ENCODE measurements around the gene GYPC.
"Not testable (repeated sequence)": the region's sequence is repeated elsewhere in the genome, so short reads cannot be mapped to it uniquely, and the experiment has no call there.

The GYPC gene

DNA sequence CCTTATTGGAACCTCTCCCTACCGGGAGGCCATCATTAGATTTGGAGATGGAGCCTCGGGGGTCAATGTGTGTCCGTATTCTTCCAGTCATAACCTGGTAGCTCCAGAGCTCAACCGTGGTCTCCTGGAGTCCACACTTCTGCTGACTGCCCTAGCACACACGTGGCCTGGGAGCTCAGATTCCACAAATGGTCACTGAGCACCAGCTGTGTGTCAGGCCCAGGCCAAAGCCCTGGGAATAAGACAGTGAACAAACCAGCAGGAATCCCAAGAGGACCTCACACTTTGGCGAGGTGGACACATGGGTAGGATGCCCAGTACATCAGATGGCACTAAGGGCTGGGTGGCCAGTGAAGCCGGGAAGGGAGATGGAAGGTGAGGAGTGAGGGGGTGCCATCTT lies 15.5 kb downstream of the GYPC start:
- no peak for DNase-seq (ENCODE audit: low spot score)

DNA sequence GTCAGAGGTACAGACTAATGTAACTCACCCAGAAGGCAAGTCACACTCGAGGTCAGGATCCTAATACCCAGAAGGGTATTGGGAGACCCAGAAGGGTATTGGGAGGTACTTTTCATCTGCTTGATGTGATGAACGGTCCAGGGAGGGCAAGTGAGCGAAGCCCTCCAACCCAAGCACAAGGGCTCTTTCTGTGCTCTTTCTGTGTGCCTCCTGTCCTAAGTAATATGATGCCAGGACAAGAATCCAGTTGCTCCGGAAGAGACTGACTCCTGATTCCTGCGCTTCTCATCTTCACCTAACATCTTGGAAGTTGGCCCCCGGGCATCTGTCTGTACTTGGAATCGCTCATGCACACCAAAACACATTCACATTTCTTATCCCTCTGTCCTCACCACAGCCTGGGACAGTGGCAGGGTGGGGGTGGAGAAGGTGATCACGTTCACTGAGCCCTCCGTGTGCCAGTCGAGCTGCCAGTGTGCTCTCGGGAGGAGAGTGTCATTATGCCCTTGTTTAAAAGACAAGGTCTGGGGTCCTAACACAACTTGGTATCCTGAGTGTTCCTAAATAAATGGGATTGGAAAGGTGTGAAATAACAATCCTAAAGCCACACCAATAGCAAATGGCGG lies 17.1 kb downstream of the GYPC start:
- DNase-seq (ENCODE audit: low spot score) = no peak

DNA sequence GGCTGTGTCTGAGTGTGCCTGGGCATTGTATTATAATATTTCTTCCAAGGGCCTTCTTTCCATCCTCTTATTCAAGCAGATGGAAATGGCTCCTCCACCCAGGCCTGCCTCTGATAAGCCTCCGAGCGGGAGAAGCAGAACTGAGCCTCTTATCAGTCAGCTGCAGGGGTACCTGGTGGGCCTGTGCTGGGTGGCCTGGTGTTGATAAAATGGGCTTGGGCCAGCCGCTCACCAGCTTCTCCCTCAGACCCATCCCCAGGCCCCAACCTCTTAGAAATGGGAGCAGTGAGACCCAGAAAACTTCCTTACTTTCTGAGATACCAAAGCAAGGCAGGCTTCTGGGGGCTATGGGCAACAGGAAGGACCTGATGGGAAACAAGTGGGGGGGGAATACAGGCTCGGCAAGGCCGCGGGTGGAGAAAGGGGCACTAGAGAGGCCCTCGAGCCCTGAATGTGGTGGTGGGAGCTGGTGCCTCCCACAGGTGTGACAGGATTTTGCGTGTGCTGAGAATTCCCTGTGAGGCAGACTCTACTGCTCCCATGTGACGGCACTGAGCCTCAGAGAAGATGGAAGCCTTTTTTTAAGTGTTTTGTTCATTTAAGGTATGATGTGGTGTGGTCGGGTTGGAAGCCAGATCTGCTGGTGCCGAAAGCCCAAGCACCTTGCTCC lies 18.3 kb downstream of the GYPC start:
- no peak for DNase-seq (ENCODE audit: low spot score)

DNA sequence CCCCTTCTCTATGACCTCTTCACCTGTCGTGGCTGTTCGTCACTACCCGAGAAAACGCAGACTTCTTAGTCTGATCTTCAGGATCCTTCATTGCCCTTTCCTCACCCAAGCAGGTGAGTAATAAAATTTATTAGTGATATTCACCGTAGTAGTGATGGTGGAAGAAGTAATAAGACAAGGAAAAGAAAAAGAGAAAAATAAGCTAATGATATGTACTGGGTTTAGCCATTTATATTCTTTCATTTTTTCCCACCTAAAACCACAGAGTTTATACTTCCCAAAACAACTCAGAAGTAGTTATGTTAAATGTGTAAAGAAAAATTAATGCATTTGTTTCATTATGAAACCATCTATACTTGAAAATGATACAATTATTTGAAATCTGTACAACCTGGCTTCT lies 19.7 kb downstream of the GYPC start:
- no peak for DNase-seq (ENCODE audit: low spot score)

DNA sequence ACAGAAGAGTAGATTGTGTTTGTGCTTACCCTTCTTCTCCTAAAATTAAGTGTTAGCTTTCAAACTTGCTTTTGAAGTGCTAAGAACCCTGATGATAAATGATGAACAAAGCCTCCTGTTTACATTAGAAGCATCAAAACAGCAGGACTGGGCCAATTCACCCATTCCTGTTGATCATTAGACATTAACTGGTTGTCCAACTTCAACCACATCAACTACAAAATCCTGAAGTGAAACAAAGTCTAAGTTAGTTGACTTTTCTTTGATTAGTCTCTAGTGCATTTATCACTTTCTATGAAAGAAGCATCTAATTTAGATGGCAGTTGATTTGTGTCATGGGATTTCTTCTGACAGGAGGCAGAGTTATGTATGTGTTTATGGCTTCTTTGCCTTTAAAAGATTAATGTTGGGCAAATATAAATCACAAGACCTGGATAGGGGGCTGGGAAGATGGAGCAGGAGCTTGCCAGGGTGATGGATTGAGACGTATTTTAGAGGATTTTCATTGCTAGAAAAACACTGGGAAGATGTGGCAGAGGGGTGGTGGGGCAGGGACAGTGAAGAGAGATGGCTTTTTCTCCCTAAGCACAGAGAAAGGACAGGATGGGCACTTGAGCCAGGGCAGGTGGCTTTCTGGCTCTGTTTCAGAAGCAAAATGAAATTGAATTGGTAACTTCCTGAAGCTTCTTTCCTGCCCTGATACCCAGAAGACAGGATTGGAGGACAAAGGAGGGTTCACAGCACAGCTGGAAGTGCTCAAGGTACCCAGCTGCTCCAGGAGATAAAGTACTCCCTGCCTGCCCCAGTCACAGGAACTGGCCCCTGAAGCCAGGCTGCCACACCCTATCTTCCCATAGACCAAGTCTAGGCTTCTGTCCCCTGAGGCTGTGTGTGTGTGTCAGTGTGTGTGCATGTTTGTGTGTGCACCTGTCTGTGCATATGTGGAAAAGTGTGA lies 20.5 kb downstream of the GYPC start:
- DNase-seq (ENCODE audit: low spot score) = no peak

DNA sequence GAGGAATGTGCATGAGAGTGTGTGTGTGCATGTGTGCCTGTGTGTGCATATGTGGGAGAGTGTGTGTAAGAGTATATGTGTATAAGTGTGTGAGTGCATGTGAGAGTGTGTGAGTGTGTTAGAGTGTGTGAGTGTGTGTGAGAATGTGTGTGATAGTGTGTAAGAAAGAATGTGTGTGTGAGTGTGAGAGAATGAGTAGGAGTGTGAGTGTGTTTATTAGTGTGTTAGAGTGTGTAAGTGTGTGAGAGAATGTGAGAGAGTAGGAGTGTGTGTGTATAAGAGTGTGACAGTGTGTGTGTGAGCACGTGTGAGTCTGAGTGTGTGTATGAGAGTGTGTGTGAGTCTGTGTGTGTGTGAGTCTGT lies 21.2 kb downstream of the GYPC start:
- no peak for DNase-seq (ENCODE audit: low spot score)

DNA sequence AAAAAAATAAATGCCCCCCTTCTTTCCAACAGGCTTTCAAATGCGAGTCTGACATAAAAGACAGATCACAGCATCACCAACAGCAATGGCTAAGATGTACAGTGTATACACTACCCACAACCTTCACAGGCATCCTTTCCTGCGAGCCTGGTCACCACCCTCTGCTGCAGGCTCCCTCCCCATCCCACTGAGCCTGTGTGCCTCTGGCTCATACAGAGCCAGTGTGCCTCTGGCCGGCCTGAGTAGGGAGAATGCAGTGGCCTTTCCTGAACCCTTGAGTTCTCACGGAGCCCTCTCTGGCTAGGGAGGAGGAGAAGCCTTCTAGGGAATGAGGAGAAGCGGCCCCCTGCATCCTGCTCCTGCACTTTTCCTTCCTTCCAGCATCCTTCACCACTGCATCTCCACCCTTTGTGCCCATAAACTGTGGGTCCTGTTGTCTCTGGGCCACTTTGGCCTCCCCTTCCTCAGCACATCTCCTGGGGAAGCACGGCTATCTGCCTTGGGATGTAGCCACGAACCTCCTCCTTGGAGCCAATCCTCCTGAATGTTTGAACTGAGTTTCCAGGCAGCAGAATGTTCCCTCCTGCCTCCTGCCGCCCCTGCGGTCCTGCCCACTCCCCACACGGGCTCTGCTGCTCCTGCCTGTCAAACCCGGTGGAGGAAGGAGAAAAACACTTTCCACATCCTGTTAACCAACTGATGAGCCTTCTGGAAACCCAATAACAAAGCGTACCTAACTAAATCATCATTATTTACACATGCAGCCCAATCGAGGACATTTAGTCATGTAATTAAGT lies 22.5 kb downstream of the GYPC start:
- no peak for DNase-seq (ENCODE audit: low spot score)

DNA sequence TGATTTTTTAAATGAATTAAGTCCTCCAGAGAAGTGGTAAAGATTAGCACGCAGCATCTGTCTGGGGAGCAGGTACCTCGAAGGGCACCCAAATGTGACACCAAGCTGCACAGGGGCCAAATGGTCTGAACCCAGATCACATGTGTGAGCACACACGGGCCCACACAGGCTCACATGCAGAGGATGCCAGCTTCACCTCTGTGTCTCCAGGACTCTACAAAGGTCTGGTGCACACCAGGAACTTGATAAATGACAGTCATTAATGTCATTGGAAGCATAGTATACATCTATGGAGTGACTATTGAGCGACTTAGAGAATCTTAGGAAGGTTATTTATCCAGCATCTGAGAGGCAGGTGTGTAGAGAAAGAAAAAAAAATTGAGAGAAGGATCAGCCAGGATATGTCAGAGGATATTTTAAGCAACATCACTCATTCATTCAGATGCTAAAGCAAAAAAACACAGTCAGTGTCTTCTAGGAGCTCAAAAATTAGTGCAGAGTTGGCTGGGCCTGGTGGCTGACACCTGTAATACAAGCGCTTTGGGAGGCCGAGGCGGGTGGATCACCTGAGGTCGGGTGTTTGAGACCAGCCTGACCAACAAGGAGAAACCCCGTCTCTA lies 23.2 kb downstream of the GYPC start:
- DNase-seq (ENCODE audit: low spot score) = no peak

DNA sequence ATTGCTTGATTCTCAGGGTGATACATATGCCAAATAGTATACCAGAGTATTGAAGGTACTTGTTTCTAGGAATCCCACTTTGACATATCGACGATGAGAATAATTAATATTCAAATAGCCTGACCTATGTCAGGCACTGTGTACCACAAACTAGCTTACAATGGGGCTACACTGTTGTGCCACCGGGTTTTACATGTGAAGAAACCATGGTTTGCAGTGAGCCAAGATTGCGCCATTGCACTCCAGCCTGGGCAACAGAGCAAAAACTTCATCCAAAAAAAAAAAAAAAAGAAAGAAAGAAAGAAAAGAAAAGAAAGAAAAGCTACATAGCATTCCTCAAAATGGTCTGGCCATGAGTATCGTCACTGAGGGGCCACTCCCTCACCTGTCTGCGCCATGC lies 25.5 kb downstream of the GYPC start:
- DNase-seq (ENCODE audit: low spot score) = no peak

DNA sequence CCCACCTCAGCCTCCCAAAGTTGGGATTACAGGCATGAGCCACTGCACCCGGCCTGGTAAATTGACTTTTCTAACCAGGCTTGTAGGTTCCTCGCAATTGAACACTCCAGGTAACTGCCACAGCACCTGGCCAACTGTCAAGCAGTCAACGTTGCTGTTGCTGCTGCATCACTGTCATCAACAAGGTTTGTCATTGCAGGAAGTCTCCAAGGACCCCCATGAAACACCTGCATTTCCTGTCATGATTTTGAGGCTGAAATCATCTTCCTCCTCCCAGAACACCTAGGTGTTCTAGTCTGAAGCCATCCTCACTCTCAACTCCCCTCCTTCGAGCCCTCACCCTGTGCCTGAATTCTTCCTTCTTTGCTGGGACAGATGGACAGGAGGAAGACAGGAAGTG lies 29.7 kb downstream of the GYPC start:
- DNase-seq (ENCODE audit: low spot score) = no peak

DNA sequence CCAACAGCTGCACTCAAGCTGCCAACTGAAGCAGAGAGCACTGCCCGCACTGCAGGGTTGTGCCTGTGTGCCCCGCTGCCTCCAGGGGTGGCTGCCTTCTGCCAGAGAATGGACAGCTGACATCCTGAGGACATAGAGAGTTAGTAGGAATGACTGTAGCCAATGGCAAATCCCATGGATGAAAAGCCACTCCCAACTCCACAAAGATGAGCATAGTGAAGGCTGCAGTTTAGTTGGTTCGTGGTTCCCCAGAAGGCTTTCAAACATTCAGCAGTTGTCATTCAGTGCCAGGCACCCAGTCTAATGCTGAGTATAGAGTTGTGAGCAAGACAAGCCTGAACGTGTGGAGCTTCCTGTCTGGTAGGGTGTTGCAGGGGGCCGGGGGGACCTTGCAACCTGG lies 30.3 kb downstream of the GYPC start:
- DNase-seq (ENCODE audit: low spot score) = no peak

DNA sequence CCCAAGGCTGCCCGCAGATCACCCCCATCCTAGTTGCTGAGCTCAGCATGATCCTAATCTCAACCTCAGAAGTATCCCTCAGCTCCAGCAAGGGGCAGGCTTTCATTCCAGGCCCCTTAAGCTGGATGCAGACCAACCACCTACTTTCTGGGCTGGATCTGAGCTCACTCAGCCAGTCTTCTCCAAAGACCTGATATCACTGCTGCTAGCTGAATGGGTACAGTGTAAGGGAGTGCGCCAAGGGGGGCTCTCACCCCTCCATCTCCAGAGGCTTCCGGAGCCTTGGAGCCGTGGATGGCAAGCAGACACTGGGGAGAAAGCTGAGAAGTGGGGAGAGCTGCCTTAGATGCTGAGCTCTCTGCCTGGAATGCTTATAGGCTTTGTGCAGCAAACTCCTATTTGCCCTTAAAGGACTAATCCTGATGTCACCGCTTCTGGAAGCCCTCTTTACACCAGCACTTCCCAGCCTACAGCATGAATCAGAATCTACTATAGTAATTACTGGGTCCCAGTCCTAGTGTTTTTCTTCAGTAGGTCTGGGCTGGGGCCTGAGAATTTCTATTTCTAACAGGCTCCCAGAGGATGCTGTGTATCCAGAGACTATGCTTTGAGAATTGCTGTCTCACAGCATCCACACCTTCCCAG lies 31.0 kb downstream of the GYPC start:
- DNase-seq (ENCODE audit: low spot score) = no peak

DNA sequence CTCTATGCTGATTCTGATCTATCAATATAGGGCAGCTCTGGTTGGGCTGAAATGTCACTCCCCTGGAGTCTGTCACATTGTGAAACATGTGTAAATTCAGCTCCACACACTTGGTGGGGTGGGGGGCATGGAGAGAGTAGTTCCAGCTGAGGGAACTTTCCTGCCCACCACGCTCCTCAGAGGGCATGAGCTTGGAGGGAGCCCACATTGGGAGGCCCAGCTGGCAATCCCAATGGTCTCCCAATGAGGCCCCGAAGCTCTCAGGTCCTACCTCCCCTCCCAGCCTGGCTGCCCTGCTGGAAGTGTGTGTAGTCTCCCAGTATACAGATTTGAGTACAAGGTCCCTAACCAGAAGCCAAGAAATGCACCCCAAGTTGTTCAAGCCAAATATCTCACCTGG lies 31.5 kb downstream of the GYPC start:
- DNase-seq (ENCODE audit: low spot score) = no peak

DNA sequence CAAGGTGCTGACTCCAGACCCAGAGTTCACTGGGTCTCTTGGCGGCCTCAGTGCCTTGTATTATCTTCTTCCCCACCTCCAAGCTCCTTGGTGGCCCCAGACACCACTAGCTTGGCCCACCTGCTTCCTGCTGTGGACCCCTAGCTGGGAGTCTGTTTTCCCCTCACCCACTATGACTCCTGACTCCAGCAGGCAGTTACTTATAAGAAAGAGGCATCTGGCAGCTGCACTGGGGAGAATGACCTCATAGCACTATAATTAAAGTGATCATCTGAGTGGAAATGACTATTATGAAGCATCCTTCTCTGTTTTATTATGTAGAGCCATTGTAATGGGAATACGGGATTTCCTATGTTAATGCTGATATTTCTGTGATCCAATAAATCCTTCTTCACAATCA lies 32.6 kb downstream of the GYPC start:
- DNase-seq (ENCODE audit: low spot score) = not testable (repeated sequence)

DNA sequence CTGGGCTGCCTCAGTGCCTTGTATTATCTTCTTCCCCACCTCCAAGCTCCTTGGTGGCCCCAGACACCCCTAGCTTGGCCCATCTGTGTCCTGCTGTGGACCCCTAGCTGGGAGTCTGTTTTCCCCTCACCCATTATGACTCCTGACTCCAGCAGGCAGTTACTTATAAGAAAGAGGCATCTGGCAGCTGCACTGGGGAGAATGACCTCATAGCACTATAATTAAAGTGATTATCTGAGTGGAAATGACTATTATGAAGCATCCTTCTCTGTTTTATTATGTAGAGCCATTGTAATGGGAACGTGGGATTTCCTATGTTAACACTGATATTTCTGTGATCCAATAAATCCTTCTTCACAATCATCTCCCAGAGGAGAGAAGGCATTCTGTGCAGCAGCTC lies 36.3 kb downstream of the GYPC start:
- DNase-seq (ENCODE audit: low spot score) = not testable (repeated sequence)

DNA sequence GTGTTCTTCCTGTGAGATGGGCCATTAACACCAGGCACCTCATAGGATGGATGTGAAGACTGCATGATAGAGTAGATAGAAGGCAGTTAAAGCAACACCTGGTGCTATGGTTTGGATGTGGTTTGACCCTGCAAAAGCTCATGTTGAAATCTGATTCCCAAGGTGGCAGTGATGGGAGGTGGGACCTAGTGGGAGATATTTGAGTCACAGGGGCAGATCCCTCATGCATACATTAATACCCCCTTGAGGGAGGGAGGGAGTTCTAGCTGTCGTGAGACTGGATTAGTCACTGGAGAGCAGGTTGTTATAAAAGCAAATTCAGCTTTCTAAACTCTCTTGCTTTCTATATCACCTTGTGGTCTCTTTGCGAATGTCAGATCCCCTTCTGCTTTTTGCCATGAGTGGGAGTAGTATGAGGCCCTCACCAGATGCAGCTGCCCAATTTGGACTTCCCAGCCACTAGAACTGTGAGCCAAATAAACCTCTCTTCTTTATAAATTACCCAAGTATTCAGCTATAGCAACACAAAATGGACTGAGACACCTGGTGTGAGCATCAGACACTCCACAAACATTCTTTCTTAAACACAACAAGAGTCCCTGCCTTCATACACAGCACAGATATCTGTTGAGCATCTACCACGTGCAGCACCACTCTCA lies 37.1 kb downstream of the GYPC start:
- not testable (repeated sequence) for DNase-seq (ENCODE audit: low spot score)

DNA sequence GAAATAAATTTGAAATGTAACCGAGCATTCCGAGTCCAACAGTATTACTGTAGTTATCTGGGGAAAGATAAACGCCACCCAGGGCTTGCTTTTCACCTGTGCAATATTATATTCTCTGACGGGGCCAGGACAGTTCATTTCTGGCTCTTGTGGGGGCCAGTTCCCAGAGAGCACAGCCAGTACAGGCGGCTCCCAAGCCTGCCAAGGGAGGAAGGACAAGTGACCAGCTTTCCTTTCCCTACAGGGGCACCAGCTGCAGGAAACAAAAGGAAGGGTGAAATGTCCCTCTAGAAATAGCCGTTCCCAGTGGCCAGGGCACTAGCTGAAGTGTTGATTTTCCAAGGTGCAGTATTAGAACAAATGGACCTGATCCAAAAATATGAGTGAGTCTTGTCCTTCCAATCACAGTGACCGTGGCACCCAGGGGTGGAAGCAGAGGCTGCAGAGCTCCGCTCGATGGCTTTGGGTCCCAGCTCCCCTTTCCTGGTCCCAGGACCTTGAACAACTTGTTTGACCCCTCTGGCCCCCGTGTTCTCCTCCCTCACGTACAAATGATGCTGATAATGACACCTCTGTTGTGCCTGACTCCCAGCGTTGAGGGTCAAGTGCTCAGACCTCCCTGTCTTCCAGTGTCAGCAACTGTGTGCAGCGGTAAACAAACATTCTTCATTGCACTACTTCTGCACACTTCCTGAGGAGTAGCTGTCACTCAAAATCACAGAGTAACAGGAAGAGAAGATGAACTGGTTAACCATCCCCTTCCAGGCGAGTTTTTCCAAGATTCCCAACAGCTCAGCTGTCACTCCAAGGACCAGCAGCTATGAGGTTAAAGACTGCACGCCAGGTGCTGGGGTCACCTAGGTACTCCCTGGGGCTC lies 40.9 kb downstream of the GYPC start:
- DNase-seq (ENCODE audit: low spot score) = no peak

DNA sequence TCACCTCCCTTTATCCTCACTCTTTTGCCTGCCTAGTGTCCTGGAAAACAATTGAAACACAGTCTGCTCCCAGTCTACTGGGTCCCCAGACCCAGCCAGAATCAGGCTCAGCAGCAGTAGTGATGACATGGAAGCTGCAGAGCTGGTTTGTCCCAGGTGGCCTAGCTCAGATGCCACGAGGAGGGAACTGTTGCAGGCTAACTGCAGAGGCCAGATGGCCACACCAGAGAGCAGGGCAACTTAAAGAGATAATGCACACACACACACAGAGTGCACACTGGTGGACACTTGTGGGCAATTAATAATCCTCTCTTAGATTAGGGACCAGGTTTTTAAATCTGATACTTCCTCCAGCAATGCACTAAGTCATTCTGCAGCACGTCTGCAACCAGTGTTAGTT lies 42.4 kb downstream of the GYPC start:
- DNase-seq (ENCODE audit: low spot score) = no peak

DNA sequence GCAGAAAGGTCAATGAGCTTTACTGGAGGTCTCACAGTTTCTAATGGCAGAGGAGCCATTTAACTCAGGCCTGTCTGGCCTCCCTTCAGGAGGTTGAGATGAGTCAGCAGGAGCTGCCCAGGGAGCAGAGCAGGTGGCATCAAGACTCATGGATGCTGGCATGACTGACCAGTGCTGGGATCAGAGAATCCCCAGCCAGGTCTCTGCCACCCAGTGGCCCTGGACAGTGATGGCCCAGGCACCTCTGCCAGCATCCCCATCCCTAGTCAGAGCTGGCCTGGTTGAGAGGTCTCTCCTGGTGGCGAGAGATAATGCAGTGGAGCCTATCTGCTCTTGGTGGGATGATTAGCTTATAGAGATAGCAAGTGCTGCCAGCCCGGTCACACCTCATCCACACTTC lies 43.1 kb downstream of the GYPC start:
- DNase-seq (ENCODE audit: low spot score) = no peak
